SK-N-SH (cell line): ENCODE data around the gene PFKFB2.

Source experiments
- POLR2AphosphoS5 ChIP-seq: IDR thresholded peaks from 2 replicates; pipeline ENCODE4 v1.6.1; 2012; ENCODE audit warnings: low read depth, low read length
- RFX5 ChIP-seq: IDR thresholded peaks from 2 replicates; pipeline ENCODE4 v1.6.1; 2012; ENCODE audit warnings: mild to moderate bottlenecking, improper control_type of control experiment, low read length
- TEAD4 ChIP-seq: IDR thresholded peaks from 2 replicates; pipeline ENCODE4 v1.4.0; 2012; ENCODE audit warnings: mild to moderate bottlenecking, borderline replicate concordance; ENCODE audit not compliant: insufficient read depth
- TF ChIP-seq, protein P1 (sequence below): IDR thresholded peaks from 2 replicates; pipeline ENCODE4; 2012
- TF ChIP-seq, protein P2 (sequence below): fragments of 200-600 bp; sonication (generic); IDR thresholded peaks from 2 replicates; pipeline ENCODE4 v1.6.1; 2017; ENCODE audit warnings: antibody characterized with exemption, mild to moderate bottlenecking, moderate library complexity

DNA sequence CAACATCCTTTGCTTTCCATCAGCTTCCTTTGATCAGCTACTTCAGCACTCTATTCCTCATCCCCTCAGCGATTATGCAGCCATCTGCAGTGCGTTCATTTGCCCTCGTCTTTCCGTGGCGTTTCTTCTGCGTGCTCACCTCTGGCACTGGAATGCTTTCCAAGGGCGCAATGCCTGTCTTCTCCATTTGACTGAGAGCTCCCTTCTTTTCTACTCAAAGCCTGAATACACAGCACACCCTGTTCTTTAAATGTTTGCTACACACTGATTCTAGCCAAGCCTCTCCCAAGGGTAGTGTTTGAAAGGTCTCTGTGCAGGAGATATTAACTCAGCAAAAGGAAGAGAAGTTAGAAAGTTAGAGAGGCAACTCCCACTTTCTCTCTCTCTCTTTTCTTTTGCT, 43.1 kb upstream of the PFKFB2 start:
- no peak for TF ChIP-seq TEAD4
- no peak for TF ChIP-seq POLR2AphosphoS5
- TF ChIP-seq RFX5 = no peak
- TF ChIP-seq, protein P1, sequence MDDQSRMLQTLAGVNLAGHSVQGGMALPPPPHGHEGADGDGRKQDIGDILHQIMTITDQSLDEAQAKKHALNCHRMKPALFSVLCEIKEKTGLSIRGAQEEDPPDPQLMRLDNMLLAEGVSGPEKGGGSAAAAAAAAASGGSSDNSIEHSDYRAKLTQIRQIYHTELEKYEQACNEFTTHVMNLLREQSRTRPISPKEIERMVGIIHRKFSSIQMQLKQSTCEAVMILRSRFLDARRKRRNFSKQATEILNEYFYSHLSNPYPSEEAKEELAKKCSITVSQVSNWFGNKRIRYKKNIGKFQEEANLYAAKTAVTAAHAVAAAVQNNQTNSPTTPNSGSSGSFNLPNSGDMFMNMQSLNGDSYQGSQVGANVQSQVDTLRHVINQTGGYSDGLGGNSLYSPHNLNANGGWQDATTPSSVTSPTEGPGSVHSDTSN = no peak
- TF ChIP-seq, protein P2, sequence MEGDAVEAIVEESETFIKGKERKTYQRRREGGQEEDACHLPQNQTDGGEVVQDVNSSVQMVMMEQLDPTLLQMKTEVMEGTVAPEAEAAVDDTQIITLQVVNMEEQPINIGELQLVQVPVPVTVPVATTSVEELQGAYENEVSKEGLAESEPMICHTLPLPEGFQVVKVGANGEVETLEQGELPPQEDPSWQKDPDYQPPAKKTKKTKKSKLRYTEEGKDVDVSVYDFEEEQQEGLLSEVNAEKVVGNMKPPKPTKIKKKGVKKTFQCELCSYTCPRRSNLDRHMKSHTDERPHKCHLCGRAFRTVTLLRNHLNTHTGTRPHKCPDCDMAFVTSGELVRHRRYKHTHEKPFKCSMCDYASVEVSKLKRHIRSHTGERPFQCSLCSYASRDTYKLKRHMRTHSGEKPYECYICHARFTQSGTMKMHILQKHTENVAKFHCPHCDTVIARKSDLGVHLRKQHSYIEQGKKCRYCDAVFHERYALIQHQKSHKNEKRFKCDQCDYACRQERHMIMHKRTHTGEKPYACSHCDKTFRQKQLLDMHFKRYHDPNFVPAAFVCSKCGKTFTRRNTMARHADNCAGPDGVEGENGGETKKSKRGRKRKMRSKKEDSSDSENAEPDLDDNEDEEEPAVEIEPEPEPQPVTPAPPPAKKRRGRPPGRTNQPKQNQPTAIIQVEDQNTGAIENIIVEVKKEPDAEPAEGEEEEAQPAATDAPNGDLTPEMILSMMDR = no peak
